ENCODE results near the gene UXT.

UXT gene

DNA sequence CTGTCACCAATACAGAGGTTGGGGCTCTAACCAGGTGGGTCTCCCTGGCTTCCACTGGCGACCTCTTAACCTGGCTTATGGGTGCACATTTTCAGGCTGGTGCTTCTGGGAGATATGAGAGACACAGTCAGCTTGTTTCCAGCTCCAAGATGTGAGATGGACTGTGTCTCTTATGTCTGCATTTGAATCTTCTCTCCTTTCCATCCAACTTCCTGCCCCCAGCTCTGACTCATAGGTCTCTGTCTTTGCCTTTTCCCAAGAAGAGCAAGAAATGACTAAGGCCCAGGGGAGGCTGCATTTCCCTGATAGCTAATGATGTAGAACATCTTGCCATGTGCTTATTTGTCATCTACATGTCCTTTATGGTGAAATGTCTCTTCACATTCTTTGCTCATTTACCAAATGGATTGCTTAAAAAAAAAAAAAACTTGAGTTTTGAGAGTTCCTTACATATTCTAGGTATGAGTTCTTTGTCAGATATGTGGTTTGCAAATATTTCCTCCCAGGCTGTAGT, 3.2 kb upstream of the UXT start:
- TF ChIP-seq, protein P1, sequence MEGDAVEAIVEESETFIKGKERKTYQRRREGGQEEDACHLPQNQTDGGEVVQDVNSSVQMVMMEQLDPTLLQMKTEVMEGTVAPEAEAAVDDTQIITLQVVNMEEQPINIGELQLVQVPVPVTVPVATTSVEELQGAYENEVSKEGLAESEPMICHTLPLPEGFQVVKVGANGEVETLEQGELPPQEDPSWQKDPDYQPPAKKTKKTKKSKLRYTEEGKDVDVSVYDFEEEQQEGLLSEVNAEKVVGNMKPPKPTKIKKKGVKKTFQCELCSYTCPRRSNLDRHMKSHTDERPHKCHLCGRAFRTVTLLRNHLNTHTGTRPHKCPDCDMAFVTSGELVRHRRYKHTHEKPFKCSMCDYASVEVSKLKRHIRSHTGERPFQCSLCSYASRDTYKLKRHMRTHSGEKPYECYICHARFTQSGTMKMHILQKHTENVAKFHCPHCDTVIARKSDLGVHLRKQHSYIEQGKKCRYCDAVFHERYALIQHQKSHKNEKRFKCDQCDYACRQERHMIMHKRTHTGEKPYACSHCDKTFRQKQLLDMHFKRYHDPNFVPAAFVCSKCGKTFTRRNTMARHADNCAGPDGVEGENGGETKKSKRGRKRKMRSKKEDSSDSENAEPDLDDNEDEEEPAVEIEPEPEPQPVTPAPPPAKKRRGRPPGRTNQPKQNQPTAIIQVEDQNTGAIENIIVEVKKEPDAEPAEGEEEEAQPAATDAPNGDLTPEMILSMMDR (IDR thresholded peaks at IDR 0.05; ENCODE audit: low read depth, low read length), result no peak
- H3K4me3 ChIP-seq (replicated peaks in 1 of 2; ENCODE audit: low read depth in 2 of 2, low read length in 2 of 2), result no peak overlapping the region
- peak; percentile 87 to 97 for DNase-seq (ENCODE audit: low read depth in 2 of 2)

DNA sequence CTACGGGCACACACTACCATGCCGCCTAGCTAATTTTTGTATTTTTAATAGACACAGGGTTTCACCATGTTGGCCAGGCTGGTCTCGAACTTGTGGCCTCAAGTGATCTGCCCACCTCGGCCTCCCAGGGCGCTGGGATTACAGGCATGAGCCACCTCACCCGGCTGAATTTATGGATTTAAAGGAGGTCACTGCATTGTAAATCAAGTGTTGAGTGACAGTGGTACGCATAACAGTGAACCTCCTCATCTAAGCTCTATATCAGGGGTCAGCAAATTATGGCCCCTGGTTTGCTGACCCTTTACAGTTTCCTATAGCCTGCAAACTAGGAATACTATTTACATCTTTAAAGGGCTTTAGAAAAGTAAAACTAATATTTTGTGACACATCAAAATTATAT, 2.6 kb upstream of the UXT start:
- H3K4me3 ChIP-seq (replicated peaks in 1 of 2; ENCODE audit: low read depth in 2 of 2, low read length in 2 of 2), result no peak overlapping the region
- no peak for DNase-seq (ENCODE audit: low read depth in 2 of 2)
- TF ChIP-seq, protein P1 (IDR thresholded peaks at IDR 0.05; ENCODE audit: low read depth, low read length), result no peak

DNA sequence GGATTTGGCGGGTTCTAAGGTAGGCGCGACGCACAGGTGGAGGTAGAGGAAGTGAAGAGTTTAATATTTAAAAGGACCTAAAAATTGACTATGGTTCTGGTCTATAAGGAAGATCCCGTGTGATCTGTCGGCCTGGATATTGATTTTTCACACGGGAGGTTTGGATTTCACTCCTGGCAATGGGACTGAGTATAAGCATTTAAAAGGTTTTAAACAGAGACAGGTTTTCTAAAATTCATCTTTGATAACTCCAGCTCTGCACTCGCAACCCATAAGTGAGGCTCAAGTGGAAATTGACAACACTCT, 394 bp upstream of the UXT start:
- TF ChIP-seq, protein P1 (IDR thresholded peaks at IDR 0.05; ENCODE audit: low read depth, low read length), result no peak
- peak overlapping the region; percentile 62 to 65 for H3K4me3 ChIP-seq (replicated peaks in 1 of 2; ENCODE audit: low read depth in 2 of 2, low read length in 2 of 2)
- no peak for DNase-seq (ENCODE audit: low read depth in 2 of 2)

DNA sequence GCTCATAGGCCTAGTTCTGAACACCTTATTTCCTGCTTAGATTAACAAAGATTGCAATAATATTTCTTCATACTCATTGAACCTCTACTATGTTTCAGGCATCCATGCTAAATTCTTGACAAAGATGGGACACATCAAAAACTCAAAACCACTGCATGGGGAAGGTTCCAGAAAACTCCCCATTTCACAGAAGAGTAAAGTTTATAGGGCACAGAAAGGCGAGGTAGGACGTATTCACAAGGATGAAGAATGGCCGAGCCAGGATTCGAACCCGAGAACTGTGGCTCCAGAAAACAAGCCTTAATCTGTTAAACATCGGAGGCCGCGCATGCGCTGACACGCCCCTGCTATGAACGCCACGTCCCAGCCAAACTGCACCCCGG, 688 bp downstream of the UXT start:
- DNase-seq (ENCODE audit: low read depth in 2 of 2), result no peak
- H3K4me3 ChIP-seq (replicated peaks in 1 of 2; ENCODE audit: low read depth in 2 of 2, low read length in 2 of 2), result peak overlapping the region; percentile 47 to 62
- TF ChIP-seq, protein P1 (IDR thresholded peaks at IDR 0.05; ENCODE audit: low read depth, low read length), result no peak

DNA sequence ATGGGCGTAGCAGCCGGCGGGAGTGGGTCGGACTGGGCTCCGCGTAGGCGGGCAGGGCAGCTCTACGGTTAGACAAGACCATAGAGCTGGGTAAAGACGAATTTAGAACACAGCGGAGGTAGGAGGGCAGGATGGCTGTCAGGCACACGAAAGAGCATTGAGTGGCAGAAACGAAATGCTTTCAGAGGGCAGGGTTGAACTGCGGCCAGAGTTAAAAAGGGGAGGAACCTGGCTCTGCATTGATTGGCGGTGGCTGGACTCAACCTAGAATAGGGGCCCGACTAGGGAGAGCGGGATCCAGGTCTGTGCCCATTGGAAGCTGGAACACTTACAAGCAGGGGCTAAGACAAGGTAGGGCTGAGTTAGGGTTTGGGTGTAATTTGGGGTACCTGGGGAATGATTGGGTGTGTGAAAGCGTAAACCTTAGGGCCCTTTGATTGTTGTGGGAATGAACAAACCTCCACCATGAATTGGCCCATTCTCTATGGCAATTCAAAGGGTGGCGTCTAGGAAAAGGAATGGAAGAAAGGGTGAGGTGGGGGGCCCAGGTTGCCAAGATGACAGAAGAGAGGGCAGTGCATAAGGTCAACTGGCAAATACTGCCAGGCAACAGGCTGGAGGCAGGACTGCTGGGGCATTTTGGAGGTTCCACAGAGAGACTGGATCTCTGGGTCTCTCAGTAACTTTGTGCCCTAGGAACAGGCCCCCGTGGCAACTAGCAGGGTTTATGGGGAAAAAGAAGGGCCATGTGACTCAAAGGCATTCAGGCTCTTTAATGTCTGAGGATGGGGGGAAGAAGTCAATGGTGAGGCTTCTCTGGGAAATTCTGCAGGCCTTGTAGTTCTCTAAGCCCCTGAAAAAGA, 7.7 kb downstream of the UXT start:
- DNase-seq (ENCODE audit: low read depth in 2 of 2), result no peak
- H3K4me3 ChIP-seq (replicated peaks in 1 of 2; ENCODE audit: low read depth in 2 of 2, low read length in 2 of 2), result peak overlapping the region in 1 of 2 donors; percentile 42
- TF ChIP-seq, protein P1 (IDR thresholded peaks at IDR 0.05; ENCODE audit: low read depth, low read length), result no peak

DNA sequence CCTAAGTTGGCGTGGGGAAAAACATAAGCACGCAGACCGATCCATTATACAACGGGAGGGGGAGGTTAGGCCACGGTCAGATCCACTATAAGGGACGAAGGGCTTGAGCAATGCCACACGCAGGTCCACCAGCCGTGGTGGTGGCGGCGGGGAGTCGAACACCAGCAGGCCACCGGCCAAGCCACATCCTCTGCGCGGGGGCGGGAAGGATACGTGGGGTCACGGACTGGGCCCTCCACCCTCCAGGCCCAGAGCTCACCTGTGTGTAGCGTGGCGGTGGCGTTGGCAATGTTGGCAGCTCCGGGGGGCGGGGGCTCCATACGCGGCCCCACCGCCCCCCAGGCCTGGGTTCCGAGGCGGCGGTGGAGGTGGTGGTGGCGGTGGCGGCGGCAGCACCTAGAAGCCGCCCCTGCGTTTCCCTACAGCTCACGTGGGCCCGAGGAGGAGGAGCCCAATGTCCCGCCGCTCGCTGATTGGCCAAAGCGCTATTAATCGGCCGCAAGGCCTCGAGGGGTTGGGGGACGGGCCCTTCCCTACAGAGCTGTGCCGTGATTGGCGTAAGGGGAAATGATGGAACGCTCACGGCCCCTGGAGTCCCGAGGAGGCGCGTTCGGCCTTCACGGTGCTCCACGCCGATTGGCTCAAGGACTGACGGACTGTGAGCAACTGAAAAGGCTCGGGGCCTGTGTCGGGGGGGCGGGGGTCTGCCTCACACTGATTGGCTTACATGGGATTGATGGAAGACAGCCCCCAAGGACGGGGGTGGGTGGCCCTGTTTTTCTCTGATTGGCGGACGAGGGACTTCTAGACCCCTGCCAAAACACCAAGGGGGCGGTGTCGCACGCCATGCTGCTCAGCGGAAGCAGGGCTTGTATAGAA, 8.6 kb downstream of the UXT start, which contains the start of gene ELK1:
ELK1 (minus strand) TSS at position 400 of the 879 bp plus-strand sequence. CDS start 9,122 bp downstream, outside the sequence.
- H3K4me3 ChIP-seq (replicated peaks in 1 of 2; ENCODE audit: low read depth in 2 of 2, low read length in 2 of 2), result peak within 1 kb of the TSS; percentile 72 to 73
- DNase-seq (ENCODE audit: low read depth in 2 of 2), result peak; percentile 98 to 99
- TF ChIP-seq, protein P1 (IDR thresholded peaks at IDR 0.05; ENCODE audit: low read depth, low read length), result no peak

Data from cardiac fibroblast (primary cell).